ENCODE measurements around the gene NCBP1. TPM values are rescaled to one million over a fixed set of nuclear protein-coding genes. Genes with fewer than 3 reads are reported as not detected.
A peak's percentile ranks its signal among the peaks of the same experiment; 100 is the strongest.
"Not testable (repeated sequence)": the region's sequence is repeated elsewhere in the genome, so short reads cannot be mapped to it uniquely, and the experiment has no call there.

NCBP1 gene
- total and polyA plus RNA-seq, 4 donors: 36.3 to 48.2 (median 44.3) TPM

GRCh38 chr9:97622483-97622882 is 11.1 kb upstream of the NCBP1 start:
- H3K4me1 ChIP-seq (ENCODE audit: control insufficient read depth, insufficient read depth, low read length); H3K4me3 ChIP-seq (ENCODE audit: low read depth, low read length); H3K27ac ChIP-seq (ENCODE audit: low read depth, low read length); H3K27me3 ChIP-seq (ENCODE audit: control insufficient read depth, insufficient read depth, low read length); DNase-seq (ENCODE audit: low read depth in 4 of 6, low spot score in 6 of 6); H3K9me3 ChIP-seq (ENCODE audit: control insufficient read depth, insufficient read depth, low read length): not testable (repeated sequence)
- 99% methylated on average over 5 of the region's 5 CpGs for WGBS (ENCODE audit: insufficient coverage)
- H3K36me3 ChIP-seq (ENCODE audit: control insufficient read depth, insufficient read depth, low read length): peaks cover 10% of the 10 kb centered on the region

DNA sequence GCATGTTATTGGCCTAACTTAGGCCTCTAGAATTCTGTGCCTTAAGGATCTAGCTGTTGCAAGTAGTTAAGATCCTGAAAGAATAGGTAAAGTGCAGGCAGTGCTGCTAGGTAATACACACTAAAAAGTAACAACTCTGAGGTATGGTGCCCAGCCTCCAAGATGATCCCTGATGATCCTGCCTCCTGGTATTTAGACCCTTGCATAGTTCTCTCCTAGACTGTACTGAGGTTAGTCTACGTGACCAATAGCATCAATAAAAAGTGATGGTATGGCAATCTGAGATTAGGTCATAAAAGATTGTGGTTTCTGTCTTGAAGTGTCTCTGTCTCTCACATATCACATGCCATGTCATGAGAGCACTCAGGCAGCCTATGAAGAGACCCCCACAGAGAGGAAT is 9.7 kb upstream of the NCBP1 start:
- no CpG with 5 or more reads among the region's 1 CpG for whole genome bisulfite sequencing (ENCODE audit: insufficient coverage)
- Histone ChIP-seq H3K36me3 (ENCODE audit: control insufficient read depth, insufficient read depth, low read length) (peaks cover 10% of the 10 kb centered on the region), H3K4me3 (ENCODE audit: low read depth, low read length) (no peak overlapping the region)

DNA sequence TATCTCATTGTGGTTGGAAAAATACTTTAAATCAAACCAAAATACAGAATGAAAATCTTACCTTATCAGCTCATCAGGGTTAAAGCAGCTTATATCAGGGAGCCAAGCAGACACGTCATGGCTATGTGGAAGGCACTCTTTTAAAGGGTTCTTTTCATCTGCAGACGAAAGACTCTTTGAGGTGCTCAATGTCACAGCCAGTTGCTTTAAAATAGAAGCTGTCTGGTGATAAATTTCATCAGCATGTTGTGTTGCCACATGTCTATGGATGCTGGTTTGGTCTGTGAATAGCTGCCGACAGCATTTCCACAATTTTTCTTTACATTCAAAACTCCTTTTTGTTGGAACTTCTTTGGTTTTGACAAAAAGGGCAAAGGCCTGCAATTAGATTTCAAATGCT is 8.0 kb upstream of the NCBP1 start:
- DNase-seq (ENCODE audit: low read depth in 4 of 6, low spot score in 6 of 6): no peak

More for the DNA sequence above, 9.7 kb upstream of the NCBP1 start:
- H3K27ac ChIP-seq (ENCODE audit: low read depth, low read length): no peak overlapping the region
- no peaks in the 10 kb centered on the region for H3K27me3 ChIP-seq (ENCODE audit: control insufficient read depth, insufficient read depth, low read length)
- H3K9me3 ChIP-seq (ENCODE audit: control insufficient read depth, insufficient read depth, low read length): no peaks in the 10 kb centered on the region
- no peaks in the 10 kb centered on the region for H3K4me1 ChIP-seq (ENCODE audit: control insufficient read depth, insufficient read depth, low read length)
- no peak for DNase-seq (ENCODE audit: low read depth in 4 of 6, low spot score in 6 of 6)

GRCh38 chr9:97627624-97628023 is 6.0 kb upstream of the NCBP1 start:
- Histone ChIP-seq H3K27ac (ENCODE audit: low read depth, low read length) (no peak overlapping the region), H3K9me3 (ENCODE audit: control insufficient read depth, insufficient read depth, low read length) (no peaks in the 10 kb centered on the region), H3K36me3 (ENCODE audit: control insufficient read depth, insufficient read depth, low read length) (peaks cover 5% of the 10 kb centered on the region), H3K4me3 (ENCODE audit: low read depth, low read length) (no peak overlapping the region), H3K27me3 (ENCODE audit: control insufficient read depth, insufficient read depth, low read length) (no peaks in the 10 kb centered on the region), H3K4me1 (ENCODE audit: control insufficient read depth, insufficient read depth, low read length) (peaks cover 16% of the 10 kb centered on the region)
- no peak for DNase-seq (ENCODE audit: low read depth in 4 of 6, low spot score in 6 of 6)
- WGBS (ENCODE audit: insufficient coverage): no CpG with 5 or more reads among the region's 5 CpGs

More for the DNA sequence above, 8.0 kb upstream of the NCBP1 start:
- Histone ChIP-seq H3K4me1 (ENCODE audit: control insufficient read depth, insufficient read depth, low read length) (no peaks in the 10 kb centered on the region), H3K27me3 (ENCODE audit: control insufficient read depth, insufficient read depth, low read length) (no peaks in the 10 kb centered on the region), H3K36me3 (ENCODE audit: control insufficient read depth, insufficient read depth, low read length) (peaks cover 10% of the 10 kb centered on the region), H3K4me3 (ENCODE audit: low read depth, low read length) (no peak overlapping the region), H3K9me3 (ENCODE audit: control insufficient read depth, insufficient read depth, low read length) (no peaks in the 10 kb centered on the region), H3K27ac (ENCODE audit: low read depth, low read length) (no peak overlapping the region)
- 60% methylated on average over 1 of the region's 3 CpGs for WGBS (ENCODE audit: insufficient coverage)

DNA sequence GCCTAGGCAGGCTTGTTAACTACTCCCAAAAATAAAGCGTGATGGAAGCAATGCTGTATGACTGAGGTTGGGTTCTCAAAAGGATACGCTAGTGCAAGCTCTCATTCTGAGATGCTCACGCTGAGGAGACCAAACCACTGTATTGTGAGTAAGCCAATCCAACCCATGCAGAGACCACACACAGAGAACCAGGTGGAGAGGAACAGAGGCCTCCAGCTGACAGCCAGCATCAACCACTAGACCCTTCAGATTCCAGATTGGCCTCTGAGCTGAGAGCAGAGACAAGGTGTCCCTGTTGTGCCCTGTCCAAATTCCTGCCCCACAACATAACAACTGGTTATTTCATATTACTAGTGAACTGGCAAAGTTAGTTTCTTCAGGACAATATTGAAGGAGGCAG is 5.0 kb upstream of the NCBP1 start:
- no CpG with 5 or more reads among the region's 3 CpGs for WGBS (ENCODE audit: insufficient coverage)

DNA sequence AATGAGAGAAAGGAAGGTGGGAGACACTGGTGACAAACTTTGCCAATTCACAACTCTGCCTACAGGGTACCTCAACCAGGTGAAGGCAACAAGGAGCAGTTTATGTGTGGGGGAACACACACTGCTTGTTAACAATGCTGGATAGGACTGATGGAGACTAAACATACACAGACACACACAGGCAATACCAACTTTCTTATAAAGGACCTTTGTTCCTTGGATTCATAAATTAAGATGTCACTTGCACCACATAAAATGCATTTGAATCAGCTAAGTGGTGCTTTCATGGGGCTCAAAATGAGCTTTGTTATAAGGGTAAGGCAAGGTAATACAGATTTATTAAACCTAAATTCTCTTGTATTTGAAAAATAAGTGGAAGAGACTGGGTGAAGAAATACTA is 4.5 kb upstream of the NCBP1 start:
- H3K9me3 ChIP-seq (ENCODE audit: control insufficient read depth, insufficient read depth, low read length): no peaks in the 10 kb centered on the region
- no peak for DNase-seq (ENCODE audit: low read depth in 4 of 6, low spot score in 6 of 6)
- no peaks in the 10 kb centered on the region for H3K36me3 ChIP-seq (ENCODE audit: control insufficient read depth, insufficient read depth, low read length)
- H3K4me3 ChIP-seq (ENCODE audit: low read depth, low read length): no peak overlapping the region
- no peak overlapping the region for H3K27ac ChIP-seq (ENCODE audit: low read depth, low read length)
- H3K4me1 ChIP-seq (ENCODE audit: control insufficient read depth, insufficient read depth, low read length): peaks cover 16% of the 10 kb centered on the region
- no peaks in the 10 kb centered on the region for H3K27me3 ChIP-seq (ENCODE audit: control insufficient read depth, insufficient read depth, low read length)

More for the DNA sequence above, 5.0 kb upstream of the NCBP1 start:
- Histone ChIP-seq H3K4me1 (ENCODE audit: control insufficient read depth, insufficient read depth, low read length) (peaks cover 16% of the 10 kb centered on the region), H3K36me3 (ENCODE audit: control insufficient read depth, insufficient read depth, low read length) (peaks cover 3% of the 10 kb centered on the region), H3K27me3 (ENCODE audit: control insufficient read depth, insufficient read depth, low read length) (no peaks in the 10 kb centered on the region), H3K9me3 (ENCODE audit: control insufficient read depth, insufficient read depth, low read length) (no peaks in the 10 kb centered on the region), H3K27ac (ENCODE audit: low read depth, low read length) (no peak overlapping the region), H3K4me3 (ENCODE audit: low read depth, low read length) (no peak overlapping the region)
- no peak for DNase-seq (ENCODE audit: low read depth in 4 of 6, low spot score in 6 of 6)

DNA sequence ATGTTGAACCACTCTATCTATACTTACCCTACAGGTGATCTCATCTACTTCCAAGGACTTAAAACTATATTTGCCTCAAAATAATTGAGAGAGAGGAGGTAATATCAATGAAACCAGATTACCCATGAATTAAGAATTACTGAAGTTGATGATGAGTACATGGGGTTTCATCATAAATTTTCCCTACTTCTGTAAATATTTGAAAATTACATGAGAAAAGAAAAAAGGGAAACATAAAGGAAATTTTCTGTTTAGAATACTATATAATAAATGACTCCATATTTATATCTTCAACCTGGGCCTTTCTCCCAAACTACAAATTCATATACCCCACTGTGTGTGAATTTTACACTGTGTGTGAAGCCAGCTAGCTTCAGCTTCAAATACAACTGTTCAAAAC is 3.0 kb upstream of the NCBP1 start:
- Histone ChIP-seq H3K9me3 (ENCODE audit: control insufficient read depth, insufficient read depth, low read length) (no peaks in the 10 kb centered on the region), H3K4me1 (ENCODE audit: control insufficient read depth, insufficient read depth, low read length) (peaks cover 21% of the 10 kb centered on the region), H3K4me3 (ENCODE audit: low read depth, low read length) (no peak overlapping the region), H3K36me3 (ENCODE audit: control insufficient read depth, insufficient read depth, low read length) (no peaks in the 10 kb centered on the region), H3K27ac (ENCODE audit: low read depth, low read length) (no peak overlapping the region), H3K27me3 (ENCODE audit: control insufficient read depth, insufficient read depth, low read length) (no peaks in the 10 kb centered on the region)
- DNase-seq (ENCODE audit: low read depth in 4 of 6, low spot score in 6 of 6): no peak

DNA sequence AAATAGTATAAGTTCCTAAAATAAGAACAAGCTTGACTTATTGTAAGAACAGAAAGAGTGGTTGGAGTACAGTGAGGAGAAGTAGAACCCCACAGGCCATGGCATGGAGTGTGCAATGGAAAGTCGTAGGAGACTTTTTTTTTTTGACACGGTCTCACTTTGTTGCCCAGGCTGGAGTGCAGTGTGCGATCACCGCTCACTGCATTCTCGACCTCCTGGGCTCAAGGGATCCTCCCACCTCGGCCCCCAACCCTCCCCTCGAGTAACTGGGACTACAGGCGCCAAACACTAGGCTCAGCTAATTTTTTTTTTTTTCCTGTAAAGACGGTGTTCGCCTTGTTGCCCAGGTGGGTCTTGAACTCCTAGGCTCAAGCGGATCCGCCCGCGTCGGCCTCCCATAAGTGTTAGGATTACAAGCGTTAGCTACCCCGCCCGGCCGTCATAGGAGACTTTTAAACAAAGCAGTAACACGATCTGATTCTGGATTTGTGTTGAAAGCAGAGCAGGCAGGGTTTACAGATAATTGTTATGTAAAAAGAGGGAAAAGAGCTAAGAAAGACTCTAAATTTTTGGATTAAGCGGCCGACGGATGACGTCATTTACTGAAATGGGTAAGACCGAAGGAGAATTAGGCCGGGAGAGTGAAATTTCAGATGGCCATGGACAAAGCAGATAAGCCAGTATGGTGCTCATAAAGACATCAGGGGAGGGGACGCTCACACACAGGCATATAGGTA is 1.2 kb upstream of the NCBP1 start:
- peak in 2 of 6 donors; percentile 54 to 62 for DNase-seq (ENCODE audit: low read depth in 4 of 6, low spot score in 6 of 6)
- Histone ChIP-seq H3K27ac (ENCODE audit: low read depth, low read length) (peak overlapping the region; percentile 100), H3K4me1 (ENCODE audit: control insufficient read depth, insufficient read depth, low read length) (peaks cover 22% of the 10 kb centered on the region), H3K9me3 (ENCODE audit: control insufficient read depth, insufficient read depth, low read length) (no peaks in the 10 kb centered on the region), H3K27me3 (ENCODE audit: control insufficient read depth, insufficient read depth, low read length) (no peaks in the 10 kb centered on the region), H3K4me3 (ENCODE audit: low read depth, low read length) (peak overlapping the region; percentile 86), H3K36me3 (ENCODE audit: control insufficient read depth, insufficient read depth, low read length) (no peaks in the 10 kb centered on the region)
- WGBS (ENCODE audit: insufficient coverage): 0% methylated on average over 25 of the region's 27 CpGs

DNA sequence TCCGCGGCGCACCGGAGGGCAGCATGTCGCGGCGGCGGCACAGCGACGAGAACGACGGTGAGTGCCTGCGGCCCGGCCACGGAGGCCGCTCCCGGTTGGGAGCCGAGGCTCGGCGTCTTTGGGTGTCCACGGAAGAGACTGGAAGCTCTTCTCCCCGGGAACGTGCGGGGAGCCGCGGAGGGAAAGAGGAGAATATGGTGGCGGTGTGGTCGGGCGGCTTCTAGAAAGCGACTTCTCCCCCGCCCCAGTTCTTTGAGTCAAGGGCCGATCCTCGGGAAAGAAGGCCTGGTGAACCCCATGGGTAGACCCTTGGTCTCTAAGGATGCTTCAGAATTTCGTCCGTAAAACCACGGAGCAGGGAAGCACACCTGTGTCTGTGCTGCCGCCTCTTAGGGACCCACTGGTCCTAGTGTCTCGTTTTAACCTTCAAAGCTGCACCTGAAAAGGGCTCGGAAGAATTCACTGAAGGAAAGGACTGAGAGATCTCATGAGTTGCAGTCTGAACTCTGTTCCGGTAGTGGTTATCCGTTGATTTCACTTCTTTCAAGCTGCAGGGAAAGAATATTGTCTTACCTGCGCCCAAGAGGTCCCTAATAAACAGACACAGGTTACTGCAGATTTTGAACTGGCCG is 354 bp downstream of the NCBP1 start:
- Histone ChIP-seq H3K36me3 (ENCODE audit: control insufficient read depth, insufficient read depth, low read length) (no peaks in the 10 kb centered on the region), H3K27ac (ENCODE audit: low read depth, low read length) (peak overlapping the region; percentile 100), H3K27me3 (ENCODE audit: control insufficient read depth, insufficient read depth, low read length) (no peaks in the 10 kb centered on the region), H3K9me3 (ENCODE audit: control insufficient read depth, insufficient read depth, low read length) (no peaks in the 10 kb centered on the region), H3K4me1 (ENCODE audit: control insufficient read depth, insufficient read depth, low read length) (peaks cover 22% of the 10 kb centered on the region), H3K4me3 (ENCODE audit: low read depth, low read length) (peak overlapping the region; percentile 86)
- no peak for DNase-seq (ENCODE audit: low read depth in 4 of 6, low spot score in 6 of 6)
- 0% methylated on average over 43 of the region's 43 CpGs for WGBS (ENCODE audit: insufficient coverage)

DNA sequence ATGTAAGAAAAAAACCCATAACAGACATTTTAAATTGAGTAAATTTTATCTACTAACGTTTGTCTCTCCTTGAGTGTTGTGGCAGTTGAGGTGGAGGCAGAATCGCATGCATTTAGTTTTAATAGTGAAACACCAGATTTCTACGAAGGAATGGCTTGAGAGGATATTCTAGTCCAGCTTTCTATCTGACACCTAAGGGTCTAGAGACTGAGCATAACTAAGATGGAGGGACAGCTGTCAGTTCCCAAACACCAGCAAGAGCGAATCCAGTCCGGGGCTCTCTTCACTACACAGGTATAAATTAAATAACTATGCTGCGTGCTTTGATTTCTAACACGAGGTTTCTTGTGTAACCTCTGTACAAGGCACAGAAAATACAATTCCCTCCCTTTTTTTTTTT is 1.4 kb downstream of the NCBP1 start:
- H3K27ac ChIP-seq (ENCODE audit: low read depth, low read length): no peak overlapping the region
- no peaks in the 10 kb centered on the region for H3K36me3 ChIP-seq (ENCODE audit: control insufficient read depth, insufficient read depth, low read length)
- DNase-seq (ENCODE audit: low read depth in 4 of 6, low spot score in 6 of 6): no peak
- peaks cover 22% of the 10 kb centered on the region for H3K4me1 ChIP-seq (ENCODE audit: control insufficient read depth, insufficient read depth, low read length)
- H3K4me3 ChIP-seq (ENCODE audit: low read depth, low read length): no peak overlapping the region
- H3K27me3 ChIP-seq (ENCODE audit: control insufficient read depth, insufficient read depth, low read length): no peaks in the 10 kb centered on the region
- no peaks in the 10 kb centered on the region for H3K9me3 ChIP-seq (ENCODE audit: control insufficient read depth, insufficient read depth, low read length)
- 87% methylated on average over 3 of the region's 7 CpGs for WGBS (ENCODE audit: insufficient coverage)
